HCT116 (cell line): ENCODE measurements around the gene KCNRG.

Experiments
- CEBPB ChIP-seq: IDR thresholded peaks from 2 replicates; pipeline ENCODE4 v1.6.1; 2012; ENCODE audit warnings: low read depth
- CTCF ChIP-seq, 3 experiments: fragments of 200-600 bp in 1 of 3; sonication (generic) in 1 of 3; IDR thresholded peaks in 2 of 3; conservative IDR thresholded peaks in 1 of 3; 2 replicates each; pipeline ENCODE4 v1.5.1; 2012 to 2017; ENCODE audit warnings: low read depth in 2 of 3, low read length in 2 of 3, antibody characterized with exemption in 1 of 3, borderline replicate concordance in 1 of 3, control low read depth in 1 of 3, mild to moderate bottlenecking in 1 of 3, mixed read lengths in 1 of 3, mixed run types in 1 of 3, moderate library complexity in 1 of 3; ENCODE audit not compliant: insufficient read depth in 1 of 3
- EGR1 ChIP-seq: IDR thresholded peaks from 2 replicates; pipeline ENCODE4 v1.6.1; 2012; ENCODE audit warnings: low read depth
- EZH2 ChIP-seq: fragments of 200-600 bp; sonication (generic); IDR thresholded peaks from 2 replicates; pipeline ENCODE4 v1.6.1; 2017; ENCODE audit warnings: antibody characterized with exemption, mixed run types
- JUND ChIP-seq: IDR thresholded peaks from 2 replicates; pipeline ENCODE4 v1.6.1; 2012
- MAX ChIP-seq: IDR thresholded peaks from 2 replicates; pipeline ENCODE4 v1.6.1; 2012
- POLR2A ChIP-seq: IDR thresholded peaks from 2 replicates; pipeline ENCODE4 v1.7.0; 2011; ENCODE audit warnings: borderline replicate concordance; ENCODE audit not compliant: insufficient read depth, insufficient read length; ENCODE audit errors: extremely low read depth
- SP1 ChIP-seq: IDR thresholded peaks from 2 replicates; pipeline ENCODE4 v1.6.1; 2012; ENCODE audit warnings: low read depth
- YY1 ChIP-seq: IDR thresholded peaks from 2 replicates; pipeline ENCODE4 v1.6.1; 2011; ENCODE audit warnings: low read length, low read depth, moderate library complexity, mild to moderate bottlenecking; ENCODE audit not compliant: insufficient replicate concordance; ENCODE audit errors: extremely low read depth
- ZNF274 ChIP-seq: fragments of 200-500 bp; sonication (Bioruptor generic); IDR thresholded peaks from 2 replicates; pipeline ENCODE4 v1.6.1; 2014; ENCODE audit warnings: mild to moderate bottlenecking, low read depth, low read length, inconsistent platforms

GRCh38 chr13:50025436-50025835 is 10.2 kb downstream of the KCNRG start:
- TF ChIP-seq CTCF (IDR thresholded peaks at IDR 0.05 in 2 of 3, conservative IDR thresholded peaks at IDR 0.05 in 1 of 3; ENCODE audit: borderline replicate concordance in 1 of 3, insufficient read depth in 1 of 3, low read depth in 2 of 3, low read length in 2 of 3): no peak
- no peak for TF ChIP-seq YY1
- no peak for TF ChIP-seq JUND
- TF ChIP-seq POLR2A: no peak
- TF ChIP-seq CEBPB: no peak
- TF ChIP-seq EZH2: no peak
- no peak for TF ChIP-seq ZNF274
- no peak for TF ChIP-seq SP1
- TF ChIP-seq EGR1: no peak
- no peak for TF ChIP-seq MAX
